GM11168 (cell line): ENCODE measurements around the gene MCF2L.

ENCODE experiments used
- in situ Hi-C: fragments of 300-500 bp; cut with MboI; formaldehyde crosslinking; loops from one replicate; pipeline ENCODE4 v1.12.0; 2022; ENCODE audit warnings: low sequenced_read_pairs; ENCODE audit not compliant: unreplicated experiment

The MCF2L gene

DNA sequence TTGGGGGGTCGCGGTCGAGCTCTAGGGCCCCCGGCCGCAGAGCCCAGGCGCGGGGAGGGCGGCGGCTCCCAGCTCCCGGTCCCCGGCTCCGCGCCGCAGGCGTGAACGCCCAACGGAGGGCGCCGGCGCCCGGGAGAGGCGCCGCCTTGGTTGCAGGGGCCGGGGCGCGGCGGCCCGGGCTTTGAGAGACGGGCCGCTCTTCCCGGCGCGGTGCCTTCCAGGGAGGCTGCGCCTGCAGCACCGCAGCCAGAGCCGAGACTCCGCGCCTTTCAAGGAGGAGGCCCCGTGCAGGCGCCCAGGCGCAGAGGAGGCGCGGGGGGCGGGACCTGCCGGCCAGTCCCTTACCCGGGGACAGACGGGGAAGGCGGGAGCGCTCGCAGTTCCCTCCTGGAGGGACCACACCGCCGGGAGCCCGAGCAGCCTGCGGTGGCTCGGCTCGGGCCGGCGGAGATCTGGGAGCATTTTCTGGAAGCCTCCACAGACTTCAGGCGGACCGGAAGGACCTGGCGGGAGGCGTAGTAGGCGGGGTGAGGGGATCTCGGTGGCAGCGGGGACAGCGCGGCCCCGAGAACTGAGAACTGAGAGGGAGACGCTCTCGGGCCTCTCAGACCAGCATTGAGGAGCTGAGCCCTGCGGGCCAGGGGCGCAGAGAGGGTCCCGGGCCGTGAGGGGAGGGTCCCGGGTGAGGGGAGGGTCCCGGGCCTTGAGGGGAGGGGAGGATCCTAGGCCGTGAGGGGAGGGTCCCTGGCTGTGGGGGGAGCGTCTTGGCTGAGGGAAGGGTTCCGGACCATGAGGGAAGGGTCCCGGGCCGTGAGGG is 25.5 kb upstream of the MCF2L start:
- in situ Hi-C loops, result loop anchor here (5.0 kb wide), 1 partner anchor 449 kb away; no protein-coding TSS in a partner anchor

DNA sequence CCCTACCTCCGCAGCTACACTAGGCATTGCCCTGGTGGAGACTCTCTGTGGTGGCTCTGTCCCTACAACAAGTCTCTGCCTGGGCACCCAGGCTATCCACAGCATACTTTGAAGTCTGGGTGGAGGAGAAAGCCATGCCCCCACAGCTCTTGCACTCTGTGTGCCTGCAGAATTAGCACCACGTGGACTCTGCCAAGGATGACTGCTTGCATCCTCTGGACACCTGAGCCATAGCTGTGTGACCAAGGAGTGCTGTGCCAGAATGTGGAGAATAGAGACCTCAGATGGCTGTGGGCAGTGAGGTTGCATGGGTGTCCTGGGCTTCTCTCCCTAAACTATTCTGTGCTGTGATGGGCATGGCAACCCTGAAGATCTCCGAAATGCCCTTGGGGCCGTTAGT is 21.2 kb upstream of the MCF2L start:
- in situ Hi-C loops, result no loop called here

GRCh38 chr13:112951674-112952371 is 17.2 kb upstream of the MCF2L start:
- in situ Hi-C loops, result no loop called here

- in situ Hi-C loops, result no loop called here
Observed at GRCh38 chr13:112952759-112953551, 16.1 kb upstream of the MCF2L start.

GRCh38 chr13:112953591-112954487 is 15.2 kb upstream of the MCF2L start:
- in situ Hi-C loops, result no loop called here

DNA sequence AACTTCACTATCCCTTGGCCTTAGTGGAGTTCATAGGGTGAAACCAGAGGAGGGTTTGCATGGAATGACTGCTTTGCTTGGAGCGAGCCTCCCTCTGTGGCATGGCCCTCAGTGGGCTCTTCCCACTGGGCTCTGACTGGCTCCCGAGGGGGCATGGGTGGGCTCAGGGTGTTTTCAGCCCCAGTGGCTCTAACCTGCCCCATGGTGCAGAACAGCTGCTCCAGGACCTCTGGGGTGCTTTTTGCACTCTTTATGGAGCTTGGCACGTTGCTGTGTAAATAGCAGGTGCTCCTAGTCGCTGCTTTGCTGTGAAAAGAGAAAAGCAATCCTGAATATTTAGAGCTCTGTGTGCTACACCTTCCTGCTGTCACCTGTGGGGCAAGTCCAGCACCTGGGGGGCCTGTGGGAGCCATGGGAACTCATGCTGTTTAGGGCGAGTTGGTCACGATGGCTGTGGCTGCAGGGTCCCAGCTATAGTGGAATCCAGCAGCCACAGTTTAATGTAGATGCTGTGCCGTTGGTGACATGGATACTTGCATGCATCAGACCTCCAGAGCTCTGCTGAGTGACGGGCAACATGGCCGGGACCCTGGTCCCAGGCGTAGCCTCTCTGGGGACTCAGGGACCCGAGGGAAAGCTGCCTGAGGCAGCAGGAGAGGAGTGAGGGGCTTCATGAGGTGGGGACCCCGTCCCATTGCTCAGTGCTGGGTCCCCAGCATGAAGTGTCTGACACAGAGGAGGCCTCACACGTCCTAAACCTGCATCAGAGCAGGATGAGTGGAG is 14.3 kb upstream of the MCF2L start:
- in situ Hi-C loops, result no loop called here

DNA sequence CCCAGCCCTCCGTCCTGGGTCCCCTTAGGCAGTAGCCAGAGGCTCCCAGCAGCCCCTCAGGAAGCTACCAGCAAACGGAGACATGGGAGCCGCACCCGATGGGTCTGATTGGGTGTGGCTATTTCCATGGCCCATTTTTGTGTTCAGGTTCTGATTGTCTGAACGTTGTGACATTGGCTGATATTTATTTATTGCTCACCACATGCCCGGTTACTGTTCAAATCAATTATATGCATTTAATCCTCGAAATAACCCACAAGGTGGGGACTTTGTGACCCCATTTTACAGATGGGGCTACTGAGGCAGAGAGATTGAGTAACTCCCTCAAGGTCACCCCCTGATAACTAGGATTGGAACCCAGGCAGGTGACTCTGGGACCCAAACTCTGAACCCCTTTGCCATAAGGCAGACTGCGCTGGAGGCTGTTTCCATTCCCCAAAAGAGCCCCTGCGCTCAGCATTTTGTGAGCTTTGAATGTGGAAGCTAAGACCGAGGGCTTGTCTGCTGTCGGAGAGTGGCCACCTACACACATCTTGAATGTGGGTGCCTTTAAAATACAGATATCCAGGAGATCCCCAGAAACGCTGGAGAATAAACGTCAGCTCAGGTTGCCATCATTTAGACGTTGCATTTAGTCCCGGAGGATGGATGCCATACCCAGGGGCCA is 13.6 kb upstream of the MCF2L start:
- in situ Hi-C loops, result no loop called here

- in situ Hi-C loops, result no loop called here
Observed at GRCh38 chr13:112955956-112956355, 13.1 kb upstream of the MCF2L start.

DNA sequence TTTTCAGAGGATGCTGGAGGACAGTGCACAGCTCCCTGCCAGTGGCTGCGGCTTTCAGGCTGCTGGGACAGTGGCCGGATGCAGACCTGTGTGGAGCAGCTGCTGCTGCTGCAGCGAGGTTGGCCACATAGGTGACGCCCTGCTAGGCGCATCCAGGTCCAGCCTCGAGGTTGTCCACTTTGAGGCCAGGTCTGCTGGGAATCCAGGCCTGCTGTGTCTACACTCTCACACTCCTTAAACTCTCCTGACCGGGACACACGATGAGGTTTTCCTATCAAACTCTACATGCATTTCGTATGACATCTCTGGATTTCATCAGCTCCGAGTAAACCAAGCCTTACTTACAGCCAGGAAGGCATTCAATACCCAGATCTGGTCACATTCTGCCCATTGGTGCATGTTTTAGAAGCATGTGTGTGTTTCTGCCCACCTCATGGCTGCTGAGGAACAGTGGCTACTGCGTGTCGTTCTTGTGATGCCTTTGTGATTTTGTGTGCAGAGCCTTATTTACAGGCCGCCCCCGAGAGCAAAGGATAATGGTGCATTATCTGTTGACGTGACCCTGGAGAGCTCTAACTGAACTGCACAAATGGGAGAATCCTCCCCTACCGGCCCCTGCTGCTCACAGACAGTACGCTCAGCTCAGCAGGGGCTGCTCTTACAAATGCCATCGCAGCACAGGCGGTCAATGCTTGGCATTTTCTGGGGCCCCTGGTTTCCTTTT is 12.3 kb upstream of the MCF2L start:
- in situ Hi-C loops, result no loop called here

GRCh38 chr13:112957295-112957677 is 11.7 kb upstream of the MCF2L start:
- in situ Hi-C loops, result no loop called here

GRCh38 chr13:112958127-112958989 is 10.7 kb upstream of the MCF2L start:
- in situ Hi-C loops, result no loop called here

- in situ Hi-C loops, result no loop called here
Observed at GRCh38 chr13:112959206-112959605, 9.8 kb upstream of the MCF2L start.

GRCh38 chr13:112959701-112960542 is 9.1 kb upstream of the MCF2L start:
- in situ Hi-C loops, result no loop called here

GRCh38 chr13:112960706-112961105 is 8.3 kb upstream of the MCF2L start:
- in situ Hi-C loops, result no loop called here

DNA sequence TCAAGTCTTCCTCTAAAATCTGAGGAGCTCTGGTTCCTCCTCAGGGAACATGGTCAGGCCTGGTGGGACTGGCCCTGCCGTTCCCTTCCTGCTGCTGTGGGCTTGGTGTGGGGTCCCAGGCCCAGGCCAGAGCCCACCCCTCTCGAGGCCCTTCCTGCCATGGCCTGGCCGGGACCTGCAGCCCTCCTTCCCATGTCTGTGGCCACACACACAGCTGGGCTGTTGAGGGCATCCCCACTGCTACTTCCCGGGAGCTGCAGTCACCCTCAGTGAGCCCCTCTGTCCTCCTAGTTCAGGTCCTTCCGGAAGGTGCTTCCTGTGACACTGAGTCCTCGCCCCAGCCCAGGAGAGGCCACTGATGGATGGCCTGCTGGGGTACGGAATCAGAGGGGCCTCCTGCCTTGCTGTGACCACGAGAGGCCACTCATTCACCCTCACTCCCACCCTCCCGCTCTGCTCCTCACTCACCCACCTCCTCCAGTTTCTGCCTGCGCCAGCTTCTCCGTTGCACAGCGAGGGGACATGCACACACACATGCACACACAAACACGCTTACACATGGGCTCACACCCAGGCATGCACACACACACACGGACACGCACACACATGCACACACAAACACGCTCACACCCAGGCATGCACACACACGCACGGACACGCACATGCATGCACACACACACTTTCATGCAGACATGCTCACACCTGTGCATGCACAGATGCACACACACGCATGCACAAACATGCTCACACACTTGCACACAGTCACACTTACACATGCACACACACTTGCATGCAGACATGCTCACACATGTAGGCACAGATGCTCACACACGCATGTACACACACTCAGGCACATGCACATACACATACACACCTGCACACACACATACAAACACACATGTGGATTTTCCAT is 7.3 kb upstream of the MCF2L start:
- in situ Hi-C loops, result no loop called here
